Measurements from ENCODE around the gene DAP.

The DAP gene

GRCh38 chr5:10642367-10642766, 118.7 kb downstream of the DAP start:
- TF ChIP-seq TAF1 (IDR thresholded peaks at IDR 0.05; ENCODE audit: borderline replicate concordance, insufficient read depth, low read length) (no peak), FOXP2 (optimal IDR thresholded peaks at IDR 0.05; ENCODE audit: borderline replicate concordance, extremely low read depth, extremely low read length, insufficient read depth) (no peak), POLR2AphosphoS5 (IDR thresholded peaks at IDR 0.05; ENCODE audit: low read depth, low read length) (no peak), SIN3A (IDR thresholded peaks at IDR 0.05; ENCODE audit: borderline replicate concordance, insufficient read depth, low read length) (no peak), REST (IDR thresholded peaks at IDR 0.05; ENCODE audit: insufficient read depth in 1 of 2, low read depth in 2 of 2, low read length in 2 of 2) (no peak)

- TF ChIP-seq REST (IDR thresholded peaks at IDR 0.05; ENCODE audit: insufficient read depth in 1 of 2, low read depth in 2 of 2, low read length in 2 of 2): no peak
- TF ChIP-seq SIN3A (IDR thresholded peaks at IDR 0.05; ENCODE audit: borderline replicate concordance, insufficient read depth, low read length): no peak
- TF ChIP-seq TAF1 (IDR thresholded peaks at IDR 0.05; ENCODE audit: borderline replicate concordance, insufficient read depth, low read length): no peak
- TF ChIP-seq FOXP2 (optimal IDR thresholded peaks at IDR 0.05; ENCODE audit: borderline replicate concordance, extremely low read depth, extremely low read length, insufficient read depth): no peak
- no peak for TF ChIP-seq POLR2AphosphoS5 (IDR thresholded peaks at IDR 0.05; ENCODE audit: low read depth, low read length)
Observed at GRCh38 chr5:10639846-10640368, 121.1 kb downstream of the DAP start.

- TF ChIP-seq FOXP2 (optimal IDR thresholded peaks at IDR 0.05; ENCODE audit: borderline replicate concordance, extremely low read depth, extremely low read length, insufficient read depth): no peak
- no peak for TF ChIP-seq SIN3A (IDR thresholded peaks at IDR 0.05; ENCODE audit: borderline replicate concordance, insufficient read depth, low read length)
- TF ChIP-seq REST (IDR thresholded peaks at IDR 0.05; ENCODE audit: insufficient read depth in 1 of 2, low read depth in 2 of 2, low read length in 2 of 2): no peak
- TF ChIP-seq POLR2AphosphoS5 (IDR thresholded peaks at IDR 0.05; ENCODE audit: low read depth, low read length): no peak
- TF ChIP-seq TAF1 (IDR thresholded peaks at IDR 0.05; ENCODE audit: borderline replicate concordance, insufficient read depth, low read length): no peak
Observed at GRCh38 chr5:10637944-10638343, 123.1 kb downstream of the DAP start.

GRCh38 chr5:10636363-10637142, 124.5 kb downstream of the DAP start:
- TF ChIP-seq REST (IDR thresholded peaks at IDR 0.05; ENCODE audit: insufficient read depth in 1 of 2, low read depth in 2 of 2, low read length in 2 of 2) (no peak), SIN3A (IDR thresholded peaks at IDR 0.05; ENCODE audit: borderline replicate concordance, insufficient read depth, low read length) (no peak), POLR2AphosphoS5 (IDR thresholded peaks at IDR 0.05; ENCODE audit: low read depth, low read length) (no peak), TAF1 (IDR thresholded peaks at IDR 0.05; ENCODE audit: borderline replicate concordance, insufficient read depth, low read length) (no peak), FOXP2 (optimal IDR thresholded peaks at IDR 0.05; ENCODE audit: borderline replicate concordance, extremely low read depth, extremely low read length, insufficient read depth) (no peak)
